GM18508 (cell line): Measurements from ENCODE around the gene CRY1.

Experiments used
- ATAC-seq: cut with Tn5 transposase; IDR thresholded peaks from one replicate; pipeline ENCODE4 v1.9.1; 2021; ENCODE audit warnings: moderate number of reproducible peaks; ENCODE audit not compliant: insufficient read depth, unreplicated experiment

The CRY1 gene

GRCh38 chr12:106976668-106977067 lies 116.7 kb downstream of the CRY1 start:
- ATAC-seq = no peak

GRCh38 chr12:106975993-106976658 lies 117.2 kb downstream of the CRY1 start:
- ATAC-seq = no peak

- no peak for ATAC-seq
Observed at GRCh38 chr12:106975098-106975497, 118.3 kb downstream of the CRY1 start.

- ATAC-seq = no peak
Observed at GRCh38 chr12:106974511-106974910, 118.8 kb downstream of the CRY1 start.

GRCh38 chr12:106973545-106973944 lies 119.8 kb downstream of the CRY1 start:
- no peak for ATAC-seq

- no peak for ATAC-seq
Observed at GRCh38 chr12:106971065-106971464, 122.3 kb downstream of the CRY1 start.

GRCh38 chr12:106964526-106964925 lies 128.8 kb downstream of the CRY1 start:
- no peak for ATAC-seq

- no peak for ATAC-seq
Observed at GRCh38 chr12:106962286-106962685, 131.1 kb downstream of the CRY1 start.

- no peak for ATAC-seq
Observed at GRCh38 chr12:106960443-106960842, 132.9 kb downstream of the CRY1 start.

GRCh38 chr12:106957583-106957982 lies 135.8 kb downstream of the CRY1 start:
- no peak for ATAC-seq

GRCh38 chr12:106956048-106956578 lies 137.2 kb downstream of the CRY1 start:
- peak; percentile 8 for ATAC-seq

GRCh38 chr12:106955377-106956047 lies 137.8 kb downstream of the CRY1 start, which contains the start of gene TMEM263:
Gene TMEM263, plus strand, starts transcription at chr12:106955907. Its CDS starts 11,210 bp downstream, at chr12:106967117.
- ATAC-seq = peak; percentile 39

GRCh38 chr12:106954462-106955376 lies 138.6 kb downstream of the CRY1 start:
- peak; percentile 19 for ATAC-seq

- ATAC-seq = no peak
Observed at GRCh38 chr12:106953352-106954250, 139.7 kb downstream of the CRY1 start.

GRCh38 chr12:106950591-106950990 lies 142.8 kb downstream of the CRY1 start:
- ATAC-seq = no peak

GRCh38 chr12:106947461-106947860 lies 145.9 kb downstream of the CRY1 start:
- no peak for ATAC-seq

- ATAC-seq = no peak
Observed at GRCh38 chr12:106945261-106945851, 148.0 kb downstream of the CRY1 start.

- no peak for ATAC-seq
Observed at GRCh38 chr12:106942775-106943174, 150.6 kb downstream of the CRY1 start.

GRCh38 chr12:106941481-106942156 lies 151.7 kb downstream of the CRY1 start:
- ATAC-seq = no peak
